DOHH2 (cell line): Measurements from ENCODE around the gene CUEDC1.

Source experiments
- EZH2phosphoT487 ChIP-seq: fragments of 200-600 bp; sonication (generic); IDR thresholded peaks from 2 replicates; pipeline ENCODE4 v1.6.1; 2017; ENCODE audit warnings: borderline replicate concordance, mild to moderate bottlenecking, antibody characterized with exemption, low read length, moderate library complexity, mixed read lengths
- TF ChIP-seq, protein P1 (sequence below): fragments of 200-600 bp; sonication (generic); IDR thresholded peaks from one replicate; pipeline ENCODE4 v1.5.1; 2014; ENCODE audit warnings: antibody characterized with exemption, mild to moderate bottlenecking, low read depth, low read length; ENCODE audit not compliant: poor library complexity, severe bottlenecking

GRCh38 chr17:57920916-57921703, 34.1 kb downstream of the CUEDC1 start:
- TF ChIP-seq, protein P1, sequence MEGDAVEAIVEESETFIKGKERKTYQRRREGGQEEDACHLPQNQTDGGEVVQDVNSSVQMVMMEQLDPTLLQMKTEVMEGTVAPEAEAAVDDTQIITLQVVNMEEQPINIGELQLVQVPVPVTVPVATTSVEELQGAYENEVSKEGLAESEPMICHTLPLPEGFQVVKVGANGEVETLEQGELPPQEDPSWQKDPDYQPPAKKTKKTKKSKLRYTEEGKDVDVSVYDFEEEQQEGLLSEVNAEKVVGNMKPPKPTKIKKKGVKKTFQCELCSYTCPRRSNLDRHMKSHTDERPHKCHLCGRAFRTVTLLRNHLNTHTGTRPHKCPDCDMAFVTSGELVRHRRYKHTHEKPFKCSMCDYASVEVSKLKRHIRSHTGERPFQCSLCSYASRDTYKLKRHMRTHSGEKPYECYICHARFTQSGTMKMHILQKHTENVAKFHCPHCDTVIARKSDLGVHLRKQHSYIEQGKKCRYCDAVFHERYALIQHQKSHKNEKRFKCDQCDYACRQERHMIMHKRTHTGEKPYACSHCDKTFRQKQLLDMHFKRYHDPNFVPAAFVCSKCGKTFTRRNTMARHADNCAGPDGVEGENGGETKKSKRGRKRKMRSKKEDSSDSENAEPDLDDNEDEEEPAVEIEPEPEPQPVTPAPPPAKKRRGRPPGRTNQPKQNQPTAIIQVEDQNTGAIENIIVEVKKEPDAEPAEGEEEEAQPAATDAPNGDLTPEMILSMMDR, result no peak
- TF ChIP-seq EZH2phosphoT487, result no peak
